HCT116 (cell line): ENCODE measurements around the gene RFPL3.

Source experiments
- ATF3 ChIP-seq: IDR thresholded peaks from 2 replicates; pipeline ENCODE4 v1.6.1; 2012
- CEBPB ChIP-seq: IDR thresholded peaks from 2 replicates; pipeline ENCODE4 v1.6.1; 2012; ENCODE audit warnings: low read depth
- CTCF ChIP-seq, 3 experiments: fragments of 200-600 bp in 1 of 3; sonication (generic) in 1 of 3; IDR thresholded peaks in 2 of 3; conservative IDR thresholded peaks in 1 of 3; 2 replicates each; pipeline ENCODE4 v1.5.1; 2012 to 2017; ENCODE audit warnings: low read depth in 2 of 3, low read length in 2 of 3, antibody characterized with exemption in 1 of 3, borderline replicate concordance in 1 of 3, control low read depth in 1 of 3, mild to moderate bottlenecking in 1 of 3, mixed read lengths in 1 of 3, mixed run types in 1 of 3, moderate library complexity in 1 of 3; ENCODE audit not compliant: insufficient read depth in 1 of 3
- EZH2 ChIP-seq: fragments of 200-600 bp; sonication (generic); IDR thresholded peaks from 2 replicates; pipeline ENCODE4 v1.6.1; 2017; ENCODE audit warnings: antibody characterized with exemption, mixed run types
- MAX ChIP-seq: IDR thresholded peaks from 2 replicates; pipeline ENCODE4 v1.6.1; 2012
- POLR2A ChIP-seq: IDR thresholded peaks from 2 replicates; pipeline ENCODE4 v1.7.0; 2011; ENCODE audit warnings: borderline replicate concordance; ENCODE audit not compliant: insufficient read depth, insufficient read length; ENCODE audit errors: extremely low read depth
- REST ChIP-seq: IDR thresholded peaks from 2 replicates; pipeline ENCODE4 v1.6.1; 2012; ENCODE audit warnings: low read depth
- SIN3A ChIP-seq: IDR thresholded peaks from 2 replicates; pipeline ENCODE4 v1.6.1; 2012; ENCODE audit warnings: low read depth
- SP1 ChIP-seq: IDR thresholded peaks from 2 replicates; pipeline ENCODE4 v1.6.1; 2012; ENCODE audit warnings: low read depth
- SRF ChIP-seq: IDR thresholded peaks from 2 replicates; pipeline ENCODE4 v1.6.1; 2012; ENCODE audit warnings: low read depth
- TCF7L2 ChIP-seq: IDR thresholded peaks from 2 replicates; pipeline ENCODE4 v1.7.0; 2011; ENCODE audit warnings: borderline replicate concordance, inconsistent platforms; ENCODE audit not compliant: insufficient read depth, insufficient read length; ENCODE audit errors: extremely low read depth
- ZNF274 ChIP-seq: fragments of 200-500 bp; sonication (Bioruptor generic); IDR thresholded peaks from 2 replicates; pipeline ENCODE4 v1.6.1; 2014; ENCODE audit warnings: mild to moderate bottlenecking, low read depth, low read length, inconsistent platforms

GRCh38 chr22:32361257-32361656 lies 3.6 kb downstream of the RFPL3 start:
- TF ChIP-seq SIN3A (no peak), MAX (no peak), ATF3 (no peak), SRF (no peak), CTCF (IDR thresholded peaks at IDR 0.05 in 2 of 3, conservative IDR thresholded peaks at IDR 0.05 in 1 of 3; ENCODE audit: borderline replicate concordance in 1 of 3, insufficient read depth in 1 of 3, low read depth in 2 of 3, low read length in 2 of 3) (no peak), TCF7L2 (no peak), POLR2A (no peak), CEBPB (no peak), ZNF274 (no peak), REST (no peak), EZH2 (no peak), SP1 (no peak)
